Measurements from ENCODE around the gene RBMS1. TPM values are rescaled to one million over a fixed set of nuclear protein-coding genes. Genes with fewer than 3 reads are reported as not detected.

RBMS1 gene
- total RNA-seq, 1 experiment from 2014 or later = 77.5 TPM

- no CpG with 5 or more reads among the region's 1 CpG for WGBS (ENCODE audit: extremely low coverage, insufficient read length, low lambda C conversion rate)
- Histone ChIP-seq H3K18ac (ENCODE audit: insufficient read length, low read depth, low read length) (no peak overlapping the region), H3K4ac (ENCODE audit: low read depth, low read length) (no peak overlapping the region), H3K56ac (ENCODE audit: insufficient read length, low read depth, low read length) (no peak overlapping the region), H2BK120ac (ENCODE audit: low read depth, low read length, poor library complexity, severe bottlenecking) (no peak overlapping the region), H3K9ac (ENCODE audit: extremely low read depth, insufficient read length, low read length) (no peak overlapping the region), H2AFZ (ENCODE audit: low read length) (no peak overlapping the region), H3K27ac (ENCODE audit: insufficient read length, low read depth, low read length) (no peak overlapping the region), H3K14ac (ENCODE audit: insufficient read depth, low read length) (no peak overlapping the region), H2BK12ac (ENCODE audit: insufficient read length, low read depth, low read length) (no peak overlapping the region), H3K27me3 (ENCODE audit: insufficient read depth, low read length) (no peaks in the 10 kb centered on the region), H3K23me2 (ENCODE audit: insufficient read length, low read depth, low read length, poor library complexity, severe bottlenecking) (no peaks in the 10 kb centered on the region), H4K8ac (replicated peaks; ENCODE audit: insufficient read length, low read depth, low read length) (no peak overlapping the region), H2AK5ac (ENCODE audit: insufficient read length, low read length) (no peak overlapping the region), H4K5ac (ENCODE audit: insufficient read length, low read depth, low read length) (no peak overlapping the region), H3K4me2 (ENCODE audit: insufficient read depth, insufficient read length, low read length) (no peak overlapping the region), H3K9me3 (ENCODE audit: control insufficient read depth, low read depth, low read length) (no peaks in the 10 kb centered on the region), H2BK15ac (ENCODE audit: low read depth, low read length) (no peak overlapping the region), H3K4me1 (ENCODE audit: insufficient read depth, low read length) (no peaks in the 10 kb centered on the region), H3K23ac (ENCODE audit: insufficient read length, low read depth, low read length) (no peak overlapping the region), H3K79me2 (ENCODE audit: insufficient read depth, low read length) (no peaks in the 10 kb centered on the region; the same call in 1 of the 2 replicates), H4K91ac (ENCODE audit: insufficient read length, low read depth, low read length) (no peak overlapping the region), H2BK20ac (ENCODE audit: low read depth, low read length, poor library complexity, severe bottlenecking) (no peak overlapping the region), H3K79me1 (ENCODE audit: insufficient read depth, low read depth, low read length, poor library complexity, severe bottlenecking) (no peaks in the 10 kb centered on the region), H2BK5ac (ENCODE audit: insufficient read length, low read length) (no peak overlapping the region), H4K20me1 (ENCODE audit: control insufficient read depth, insufficient read depth, insufficient read length) (no peaks in the 10 kb centered on the region), H3T11ph (ENCODE audit: low read length) (no peak overlapping the region)
- Mint-ChIP-seq H3K27me3 (ENCODE audit: low read depth) (no peaks in the 10 kb centered on the region), H3K36me3 (ENCODE audit: insufficient read depth in 1 of 3, low read depth in 3 of 3) (no peaks in the 10 kb centered on the region), H3K9me3 (no peaks in the 10 kb centered on the region), H3K4me1 (peaks cover 0 to 3% of the 10 kb centered on the region in 2 experiments; a peak in 2 of 4 replicates), H3K27ac (no peak overlapping the region; a peak in 1 of 7 replicates), H3K4me3 (no peak overlapping the region)
- no peak for TF ChIP-seq CTCF (conservative IDR thresholded peaks at IDR 0.05)
- no peak for DNase-seq
These were observed 264.0 kb downstream of the RBMS1 start for GRCh38 chr2:160229591-160229990.

All from H9 (cell line).